Mesendoderm (in vitro differentiated cells): ENCODE measurements around the gene TRUB2.

Experiments
- DNase-seq: peaks from one replicate; pipeline ENCODE4 v3.0.0; 2013
- H2AK5ac ChIP-seq: 2 replicates; pipeline ENCODE4 v1.6.1; 2013; ENCODE audit warnings: low read length, inconsistent platforms
- H2BK120ac ChIP-seq: 2 replicates; pipeline ENCODE4 v1.6.1; 2013; ENCODE audit warnings: low read depth, mild to moderate bottlenecking, low read length, moderate library complexity, mixed read lengths
- H2BK15ac ChIP-seq: replicated peaks from 2 replicates; pipeline ENCODE4 v1.6.1; 2013; ENCODE audit warnings: low read depth, mild to moderate bottlenecking, moderate library complexity
- H2BK5ac ChIP-seq: 2 replicates; pipeline ENCODE4 v1.6.1; 2013; ENCODE audit warnings: low read length, inconsistent platforms
- H3K18ac ChIP-seq: 2 replicates; pipeline ENCODE4 v1.6.1; 2013; ENCODE audit warnings: mild to moderate bottlenecking, low read length, mixed read lengths
- H3K23ac ChIP-seq: one replicate; pipeline ENCODE4 v1.6.1; 2013; ENCODE audit warnings: low read length
- H3K27ac ChIP-seq: 2 replicates; pipeline ENCODE4 v1.5.1; 2013; ENCODE audit warnings: low read depth, mild to moderate bottlenecking, inconsistent platforms, low read length, moderate library complexity
- H3K27me3 ChIP-seq: 2 replicates; pipeline ENCODE4 v1.6.1; 2013; ENCODE audit warnings: low read length, control low read depth, mild to moderate bottlenecking, inconsistent platforms; ENCODE audit not compliant: insufficient read depth, poor library complexity
- H3K36me3 ChIP-seq: 2 replicates; pipeline ENCODE4 v1.6.1; 2013; ENCODE audit warnings: low read length, inconsistent platforms; ENCODE audit not compliant: control insufficient read depth, insufficient read depth
- H3K4ac ChIP-seq: one replicate; pipeline ENCODE4 v1.6.1; 2013; ENCODE audit warnings: low read depth, mild to moderate bottlenecking, low read length, moderate library complexity
- H3K4me1 ChIP-seq: 2 replicates; pipeline ENCODE4 v1.6.1; 2013; ENCODE audit warnings: low read depth, low read length, inconsistent platforms; ENCODE audit not compliant: control insufficient read depth
- H3K4me2 ChIP-seq: 2 replicates; pipeline ENCODE4 v1.6.1; 2013; ENCODE audit warnings: low read length
- H3K4me3 ChIP-seq: 2 replicates; pipeline ENCODE4 v1.5.1; 2013; ENCODE audit warnings: mild to moderate bottlenecking, low read length
- H3K56ac ChIP-seq: one replicate; pipeline ENCODE4 v1.6.1; 2013; ENCODE audit warnings: low read length
- H3K79me1 ChIP-seq: 2 replicates; pipeline ENCODE4 v1.6.1; 2013; ENCODE audit warnings: low read length, inconsistent platforms
- H3K79me2 ChIP-seq: 2 replicates; pipeline ENCODE4 v1.6.1; 2013; ENCODE audit warnings: mild to moderate bottlenecking, low read length; ENCODE audit not compliant: control insufficient read depth, insufficient read depth
- H3K9ac ChIP-seq: 2 replicates; pipeline ENCODE4 v1.6.1; 2013; ENCODE audit warnings: low read length, inconsistent platforms
- H4K5ac ChIP-seq: one replicate; pipeline ENCODE4 v1.6.1; 2013; ENCODE audit warnings: low read length
- H4K8ac ChIP-seq: one replicate; pipeline ENCODE4 v1.6.1; 2013; ENCODE audit warnings: low read depth, mild to moderate bottlenecking, control low read depth, low read length, moderate library complexity
- WGBS: extraction: QIAGEN DNeasy Blood & Tissue Kit; methylation state at CpG from one replicate; pipeline ENCODE4 v1.1.7; 2013; ENCODE audit warnings: low lambda C conversion rate, missing lambda C conversion rate; ENCODE audit not compliant: insufficient coverage; ENCODE audit errors: extremely low coverage; 5-methylcytosine and 5-hydroxymethylcytosine counted together

Gene TRUB2

DNA sequence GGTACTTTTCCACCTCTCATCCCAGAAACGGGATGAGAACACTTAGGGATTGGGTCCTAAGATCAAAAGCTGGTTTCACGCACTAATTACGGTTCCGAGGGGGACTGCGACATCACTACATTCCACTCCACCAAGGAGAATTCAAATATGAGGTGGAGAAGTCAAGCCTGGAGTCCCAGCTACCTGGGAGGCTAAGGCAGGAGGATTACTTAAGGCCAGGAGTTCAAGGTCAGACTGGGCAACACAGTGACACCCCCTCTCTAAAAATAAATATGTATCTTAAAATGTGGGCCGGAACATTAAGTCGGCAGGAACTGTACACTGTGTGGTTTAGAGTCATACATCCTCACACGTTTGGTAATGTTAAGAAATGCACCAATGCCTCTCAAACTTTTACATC lies 48.0 kb downstream of the TRUB2 start:
- no CpG with 5 or more reads among the region's 8 CpGs for WGBS
- Histone ChIP-seq H4K8ac (no peak overlapping the region), H3K79me2 (peaks cover 4% of the 10 kb centered on the region), H3K9ac (no peak overlapping the region), H3K4me1 (peaks cover 2% of the 10 kb centered on the region), H3K27me3 (no peaks in the 10 kb centered on the region), H3K56ac (no peak overlapping the region), H3K23ac (no peak overlapping the region), H3K18ac (no peak overlapping the region), H2BK120ac (no peak overlapping the region), H3K4ac (no peak overlapping the region), H2BK15ac (no peak overlapping the region), H3K79me1 (peaks cover 9% of the 10 kb centered on the region), H2AK5ac (no peak overlapping the region), H4K5ac (no peak overlapping the region), H2BK5ac (no peak overlapping the region), H3K36me3 (peaks cover 2% of the 10 kb centered on the region), H3K27ac (no peak overlapping the region), H3K4me2 (no peak overlapping the region), H3K4me3 (no peak overlapping the region)
- DNase-seq: no peak

GRCh38 chr9:128271512-128271911 lies 50.7 kb downstream of the TRUB2 start:
- no peaks in the 10 kb centered on the region for H3K4me1 ChIP-seq
- no peak overlapping the region for H3K23ac ChIP-seq
- WGBS: no CpG with 5 or more reads among the region's 5 CpGs
- no peak overlapping the region for H4K8ac ChIP-seq
- H3K56ac ChIP-seq: no peak overlapping the region
- no peaks in the 10 kb centered on the region for H3K27me3 ChIP-seq
- H4K5ac ChIP-seq: no peak overlapping the region
- no peak overlapping the region for H3K4me2 ChIP-seq
- peaks cover 5% of the 10 kb centered on the region for H3K36me3 ChIP-seq
- H2BK120ac ChIP-seq: no peak overlapping the region
- peaks cover 4% of the 10 kb centered on the region for H3K79me2 ChIP-seq
- H3K27ac ChIP-seq: no peak overlapping the region
- peaks cover 5% of the 10 kb centered on the region for H3K79me1 ChIP-seq
- H2AK5ac ChIP-seq: no peak overlapping the region
- no peak for DNase-seq
- H2BK15ac ChIP-seq: no peak overlapping the region
- H3K18ac ChIP-seq: no peak overlapping the region
- H3K4me3 ChIP-seq: no peak overlapping the region
- H2BK5ac ChIP-seq: no peak overlapping the region
- H3K4ac ChIP-seq: no peak overlapping the region
- H3K9ac ChIP-seq: no peak overlapping the region

GRCh38 chr9:128271112-128271511 lies 51.1 kb downstream of the TRUB2 start:
- no peak overlapping the region for H3K4me3 ChIP-seq
- no peak overlapping the region for H3K4ac ChIP-seq
- H3K27me3 ChIP-seq: no peaks in the 10 kb centered on the region
- H2BK5ac ChIP-seq: no peak overlapping the region
- H2BK15ac ChIP-seq: no peak overlapping the region
- H3K56ac ChIP-seq: no peak overlapping the region
- no peak for DNase-seq
- WGBS: no CpG with 5 or more reads among the region's 3 CpGs
- H3K36me3 ChIP-seq: peaks cover 5% of the 10 kb centered on the region
- no peak overlapping the region for H3K18ac ChIP-seq
- H2AK5ac ChIP-seq: no peak overlapping the region
- no peaks in the 10 kb centered on the region for H3K4me1 ChIP-seq
- no peak overlapping the region for H2BK120ac ChIP-seq
- H3K9ac ChIP-seq: no peak overlapping the region
- peaks cover 5% of the 10 kb centered on the region for H3K79me1 ChIP-seq
- H4K5ac ChIP-seq: no peak overlapping the region
- no peak overlapping the region for H3K4me2 ChIP-seq
- no peak overlapping the region for H3K27ac ChIP-seq
- no peak overlapping the region for H4K8ac ChIP-seq
- peaks cover 4% of the 10 kb centered on the region for H3K79me2 ChIP-seq
- no peak overlapping the region for H3K23ac ChIP-seq

DNA sequence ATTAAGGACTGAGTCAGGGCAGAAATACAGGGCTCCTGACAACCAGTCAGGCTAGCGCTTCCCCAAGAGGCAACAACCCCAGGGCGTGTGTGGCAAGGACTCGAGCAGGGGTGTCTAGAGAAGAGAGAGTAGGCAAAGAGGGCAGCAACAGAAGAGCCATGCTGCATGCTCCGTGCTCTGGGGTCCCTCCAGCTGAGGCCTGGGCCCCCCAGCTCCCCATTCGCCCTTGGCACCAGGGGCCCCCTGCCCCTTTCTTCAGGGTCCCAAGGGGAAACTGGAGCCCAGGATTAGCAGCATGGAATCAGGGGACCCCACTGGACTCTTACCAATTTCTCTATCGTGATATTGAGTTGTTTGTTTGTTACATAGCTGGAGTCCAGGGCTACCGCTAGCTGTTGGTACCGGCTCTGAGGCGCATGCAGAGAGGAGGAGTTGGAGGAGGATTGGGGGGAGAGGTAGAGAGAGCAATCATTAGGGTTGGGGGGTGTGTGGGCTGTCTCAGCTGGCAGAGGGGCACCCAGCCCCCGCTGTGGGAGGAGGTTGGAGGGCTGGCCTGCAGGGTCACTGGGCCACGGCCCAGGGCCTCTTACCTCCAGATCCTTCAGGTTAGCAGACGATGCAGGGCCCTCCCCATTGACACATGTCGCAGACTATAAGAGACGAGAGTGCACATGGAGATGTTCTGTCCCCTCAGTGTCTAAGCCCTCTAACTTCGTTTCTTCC lies 55.2 kb downstream of the TRUB2 start:
- H3K36me3 ChIP-seq: peaks cover 10% of the 10 kb centered on the region
- no peak overlapping the region for H2AK5ac ChIP-seq
- no peak overlapping the region for H3K4me2 ChIP-seq
- no peak overlapping the region for H3K27ac ChIP-seq
- H3K79me1 ChIP-seq: no peaks in the 10 kb centered on the region
- H2BK15ac ChIP-seq: no peak overlapping the region
- H4K8ac ChIP-seq: no peak overlapping the region
- no peak for DNase-seq
- H3K56ac ChIP-seq: no peak overlapping the region
- H3K4me1 ChIP-seq: no peaks in the 10 kb centered on the region
- no peak overlapping the region for H3K9ac ChIP-seq
- H3K4ac ChIP-seq: no peak overlapping the region
- H2BK120ac ChIP-seq: no peak overlapping the region
- no CpG with 5 or more reads among the region's 15 CpGs for WGBS
- H3K18ac ChIP-seq: no peak overlapping the region
- H3K4me3 ChIP-seq: no peak overlapping the region
- H2BK5ac ChIP-seq: no peak overlapping the region
- H3K27me3 ChIP-seq: no peaks in the 10 kb centered on the region
- no peaks in the 10 kb centered on the region for H3K79me2 ChIP-seq
- no peak overlapping the region for H4K5ac ChIP-seq
- no peak overlapping the region for H3K23ac ChIP-seq

GRCh38 chr9:128265348-128265847 lies 56.8 kb downstream of the TRUB2 start:
- Histone ChIP-seq H3K79me1 (no peaks in the 10 kb centered on the region), H3K23ac (no peak overlapping the region), H3K18ac (no peak overlapping the region), H3K27ac (no peak overlapping the region), H3K4me3 (no peak overlapping the region), H3K27me3 (no peaks in the 10 kb centered on the region), H4K8ac (no peak overlapping the region), H3K4ac (no peak overlapping the region), H3K79me2 (no peaks in the 10 kb centered on the region), H2BK120ac (no peak overlapping the region), H2AK5ac (no peak overlapping the region), H4K5ac (no peak overlapping the region), H3K4me2 (no peak overlapping the region), H3K36me3 (peaks cover 8% of the 10 kb centered on the region), H2BK15ac (no peak overlapping the region), H3K9ac (no peak overlapping the region), H2BK5ac (no peak overlapping the region), H3K56ac (no peak overlapping the region), H3K4me1 (no peaks in the 10 kb centered on the region)
- no CpG with 5 or more reads among the region's 10 CpGs for WGBS
- no peak for DNase-seq

GRCh38 chr9:128262687-128263086 lies 59.6 kb downstream of the TRUB2 start:
- Histone ChIP-seq H2BK5ac (no peak overlapping the region), H3K23ac (no peak overlapping the region), H3K56ac (no peak overlapping the region), H2BK120ac (no peak overlapping the region), H3K79me2 (no peaks in the 10 kb centered on the region), H3K4me1 (no peaks in the 10 kb centered on the region), H2BK15ac (no peak overlapping the region), H3K18ac (no peak overlapping the region), H3K4me2 (no peak overlapping the region), H3K27me3 (no peaks in the 10 kb centered on the region), H3K36me3 (peaks cover 9% of the 10 kb centered on the region), H3K9ac (no peak overlapping the region), H4K8ac (no peak overlapping the region), H2AK5ac (no peak overlapping the region), H4K5ac (no peak overlapping the region), H3K27ac (no peak overlapping the region), H3K4ac (no peak overlapping the region), H3K79me1 (no peaks in the 10 kb centered on the region), H3K4me3 (no peak overlapping the region)
- WGBS: no CpG with 5 or more reads among the region's 4 CpGs
- no peak for DNase-seq
